ENCODE data around the gene PCNA.

The PCNA gene

GRCh38 chr20:5119435-5120184, at the start of gene PCNA:
PCNA (minus strand) TSS chr20:5119958; CDS start chr20:5119798, 160 bp downstream.
- DNase-seq (ENCODE audit: low read depth in 2 of 2, low spot score in 1 of 2): peak; percentile 82 to 93

DNA sequence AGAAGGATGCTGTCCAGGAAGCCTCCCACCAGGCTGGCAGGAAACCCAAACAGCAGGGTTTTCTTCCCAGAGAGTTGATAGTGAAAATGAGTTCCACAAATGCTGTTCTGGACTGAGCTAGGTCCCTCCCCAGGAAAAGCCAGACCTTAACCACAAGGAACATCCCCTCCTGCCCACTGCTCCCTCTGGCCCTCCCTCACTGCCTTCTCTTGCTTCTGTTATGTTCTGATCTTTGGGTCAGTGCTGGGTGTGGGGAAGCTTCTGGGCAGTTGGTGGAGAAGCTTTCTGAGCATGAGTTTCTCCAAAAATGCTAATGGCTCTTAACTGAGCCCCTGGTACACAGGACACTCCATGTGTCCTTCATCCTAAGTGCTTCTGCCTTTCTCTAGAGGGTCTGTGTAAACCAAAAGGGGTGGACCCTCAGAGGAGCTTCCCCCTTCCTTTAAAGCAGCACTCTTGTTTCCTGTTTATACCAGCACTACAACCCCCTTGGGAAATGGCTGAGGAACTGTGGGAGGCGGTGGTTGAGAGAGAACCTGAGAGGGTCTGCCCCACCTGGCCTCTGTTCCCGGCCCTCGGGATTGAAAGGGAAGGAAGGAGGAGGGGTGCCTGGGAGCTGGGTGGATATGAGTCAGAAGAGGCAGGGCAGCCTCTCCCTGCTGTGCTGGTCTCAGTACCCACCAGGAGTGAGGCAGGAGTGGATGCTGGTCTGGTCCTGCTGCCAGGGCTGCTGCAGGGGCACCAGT, 49.1 kb upstream of the PCNA start:
- DNase-seq (ENCODE audit: low read depth in 2 of 2, low spot score in 1 of 2): no peak

DNA sequence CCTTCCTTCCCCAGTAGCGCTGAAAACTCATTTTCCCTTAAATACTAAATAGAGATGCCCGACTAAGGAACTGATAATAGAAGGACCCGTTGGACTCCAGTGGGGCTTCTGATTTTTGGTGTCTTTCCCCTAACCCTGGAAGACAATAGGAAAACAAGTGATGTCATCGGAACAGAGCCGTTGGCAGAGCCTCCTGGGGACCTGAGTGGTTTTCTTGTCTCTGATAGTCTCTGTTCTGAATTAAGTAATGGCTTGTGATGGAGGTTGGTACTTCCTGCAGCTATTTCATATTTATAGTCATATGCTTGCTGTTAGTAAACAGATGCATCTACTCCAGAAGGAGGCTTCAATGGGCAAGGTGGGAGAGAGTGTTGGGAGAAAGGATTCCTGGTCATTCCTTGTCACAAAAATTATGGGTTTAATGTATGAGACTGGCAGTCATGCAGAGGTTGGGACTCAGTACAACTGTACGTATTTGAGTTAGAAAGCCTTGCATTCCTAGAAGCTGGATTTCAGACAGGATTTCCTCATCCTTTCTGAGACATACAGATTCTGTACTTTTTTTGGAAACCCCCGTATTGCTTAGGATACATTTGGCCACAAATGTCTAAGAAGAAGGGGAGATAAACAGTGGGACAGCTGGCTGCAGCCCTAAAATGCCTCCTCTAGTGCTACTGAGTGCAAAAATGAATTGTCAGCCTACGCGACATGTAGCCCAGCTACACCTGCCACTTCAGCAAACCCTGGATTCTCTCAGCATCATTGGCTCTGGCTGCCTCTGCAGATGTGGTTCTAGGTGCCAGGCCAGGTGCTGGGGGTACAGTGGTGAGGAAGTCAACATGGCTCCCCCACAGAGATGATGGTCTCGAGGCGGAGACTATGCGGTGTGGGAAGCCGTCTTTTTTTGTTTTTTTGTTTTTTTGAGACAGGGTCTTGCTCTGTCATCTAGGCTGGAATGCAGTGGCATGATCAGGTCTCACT, 45.2 kb upstream of the PCNA start:
- no peak for DNase-seq (ENCODE audit: low read depth in 2 of 2, low spot score in 1 of 2)

DNA sequence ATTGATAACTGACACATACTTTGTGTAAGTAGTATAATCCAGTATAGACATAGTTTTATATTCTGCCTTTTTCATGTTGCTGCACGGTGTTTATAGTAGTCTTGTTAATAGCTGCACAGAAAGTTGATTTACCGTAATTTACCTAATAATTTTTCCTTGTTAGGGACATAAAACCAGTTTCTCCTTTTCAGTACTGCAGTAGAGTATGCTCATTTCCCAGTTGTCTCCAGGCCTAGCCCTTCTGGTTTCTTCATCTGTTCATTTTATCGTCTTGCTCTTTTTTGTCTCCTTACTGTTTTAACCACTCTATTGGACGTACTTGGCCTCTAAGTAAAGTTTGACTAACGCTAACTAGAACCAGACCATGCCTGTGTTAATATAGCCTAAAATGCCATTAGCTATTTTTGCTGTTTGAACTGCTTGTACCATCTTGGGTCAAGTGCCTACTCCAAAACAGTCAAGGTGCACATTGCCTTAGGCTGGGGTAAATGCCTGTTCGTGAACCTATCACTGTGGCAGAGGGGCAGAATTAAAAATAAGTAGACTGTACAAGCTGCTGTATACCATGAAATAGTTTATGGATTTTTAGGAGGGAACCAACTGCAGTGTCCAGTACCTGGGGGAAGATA, 41.9 kb upstream of the PCNA start:
- DNase-seq (ENCODE audit: low read depth in 2 of 2, low spot score in 1 of 2): no peak

DNA sequence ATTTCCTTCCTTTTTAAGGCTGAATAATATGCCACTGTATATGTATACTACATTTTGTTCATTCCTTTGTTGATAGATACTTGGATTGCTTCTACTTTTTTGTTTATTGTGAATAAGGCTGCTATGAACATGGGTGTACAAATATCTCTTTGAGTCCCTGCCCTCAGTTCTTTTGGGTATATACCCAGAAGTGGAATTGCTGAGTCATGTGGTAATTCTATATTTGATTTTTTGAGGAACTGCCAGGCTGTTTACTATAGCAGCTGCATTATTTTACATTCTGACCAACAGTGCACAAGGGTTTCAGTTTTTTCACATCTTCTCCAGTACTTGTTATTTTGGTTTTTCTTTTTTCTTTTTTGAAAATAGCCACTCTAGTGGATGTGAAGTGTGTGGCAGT, 41.1 kb upstream of the PCNA start:
- no peak for DNase-seq (ENCODE audit: low read depth in 2 of 2, low spot score in 1 of 2)

DNA sequence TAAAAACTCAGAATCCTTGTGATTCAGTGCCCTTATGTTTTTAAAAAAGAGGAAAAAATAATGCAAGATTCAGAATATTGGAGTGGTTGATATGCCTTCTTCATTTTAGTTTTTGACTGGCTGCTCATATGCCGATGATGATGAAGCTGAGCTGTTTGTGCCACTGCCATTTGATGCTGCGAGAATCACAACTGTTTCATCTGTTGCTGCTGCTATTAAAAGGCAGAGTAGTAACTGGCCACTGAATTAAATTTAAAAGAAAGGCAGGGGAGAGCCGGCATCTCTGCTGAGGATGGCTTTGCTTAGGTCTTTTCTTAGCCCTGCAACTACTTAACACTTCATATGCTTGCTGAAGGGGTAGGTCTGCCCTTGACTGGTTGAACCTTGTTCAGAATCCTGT, 40.2 kb upstream of the PCNA start:
- DNase-seq (ENCODE audit: low read depth in 2 of 2, low spot score in 1 of 2): no peak

DNA sequence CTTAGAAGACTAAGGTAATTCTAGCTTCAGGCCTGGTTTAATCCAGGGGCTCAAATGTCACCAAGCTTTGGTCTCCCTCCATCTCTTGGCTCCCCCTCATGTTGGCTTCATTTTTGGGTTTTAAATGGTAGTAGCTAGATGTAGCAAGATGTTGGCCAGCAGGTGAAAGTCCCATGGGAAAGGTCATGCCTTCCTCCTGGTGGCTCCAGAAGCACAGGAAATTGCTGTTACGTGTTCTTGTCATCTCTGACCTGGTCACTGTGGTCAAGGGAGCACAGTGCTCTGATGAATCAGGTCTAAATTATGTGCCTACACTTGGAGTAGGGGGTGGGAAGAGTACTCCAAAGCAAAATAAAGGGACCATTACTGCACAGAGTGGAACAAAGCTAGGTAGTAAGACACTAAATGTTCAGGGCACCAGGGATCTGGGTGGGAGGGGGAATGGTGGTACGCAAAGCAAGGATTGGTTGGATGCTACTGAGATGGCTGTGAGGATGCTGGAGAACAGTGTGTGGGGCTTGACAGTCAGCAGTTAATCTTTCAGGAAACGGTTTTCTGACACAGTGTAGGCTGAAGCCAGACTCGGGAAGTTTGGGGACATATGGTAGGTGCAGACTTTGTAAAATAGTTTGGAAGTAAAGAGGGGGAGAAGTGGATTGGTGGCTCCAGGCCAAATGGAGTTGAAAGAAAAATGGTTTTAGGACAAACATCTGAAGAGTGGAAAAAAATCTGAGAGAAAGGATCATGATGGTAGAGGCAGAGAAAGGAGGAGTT, 37.1 kb upstream of the PCNA start:
- DNase-seq (ENCODE audit: low read depth in 2 of 2, low spot score in 1 of 2): no peak

DNA sequence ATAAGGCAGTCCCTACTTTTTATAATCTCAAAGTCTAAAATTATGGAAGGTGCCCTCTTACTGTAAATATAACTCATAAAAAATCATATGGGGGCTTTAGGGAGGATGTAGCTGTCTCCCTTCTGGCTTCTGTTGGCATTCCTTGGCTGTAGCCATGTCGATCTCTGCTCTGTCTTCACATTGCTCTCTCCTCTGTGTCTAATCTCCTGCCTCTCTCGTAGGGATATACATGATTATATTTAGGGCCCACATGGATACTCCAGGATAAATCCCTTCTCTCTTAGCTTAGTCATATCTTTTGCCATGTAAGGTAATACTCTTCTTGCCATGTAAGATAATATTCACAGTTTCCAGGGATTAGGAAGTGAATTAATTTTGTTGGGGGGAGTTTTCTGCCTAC, 35.6 kb upstream of the PCNA start:
- no peak for DNase-seq (ENCODE audit: low read depth in 2 of 2, low spot score in 1 of 2)

- no peak for DNase-seq (ENCODE audit: low read depth in 2 of 2, low spot score in 1 of 2)
Measured at GRCh38 chr20:5154543-5154925, 34.8 kb upstream of the PCNA start.

- no peak for DNase-seq (ENCODE audit: low read depth in 2 of 2, low spot score in 1 of 2)
Measured at GRCh38 chr20:5153612-5154542, 34.1 kb upstream of the PCNA start.

DNA sequence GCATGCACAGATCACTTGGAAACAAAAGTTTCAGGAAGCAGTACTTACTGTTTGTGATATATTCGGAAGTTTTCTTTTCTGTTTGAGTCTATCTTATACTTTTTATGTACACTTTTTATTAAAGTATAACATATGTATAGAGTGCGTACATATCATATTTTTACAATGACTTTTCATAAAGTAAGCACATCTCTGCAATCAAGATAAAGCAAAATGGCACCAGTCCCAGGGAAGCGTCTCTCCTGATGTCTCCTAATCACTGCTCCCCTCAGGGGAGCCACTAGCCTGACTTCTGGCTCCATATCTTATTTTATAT, 33.4 kb upstream of the PCNA start:
- DNase-seq (ENCODE audit: low read depth in 2 of 2, low spot score in 1 of 2): no peak

DNA sequence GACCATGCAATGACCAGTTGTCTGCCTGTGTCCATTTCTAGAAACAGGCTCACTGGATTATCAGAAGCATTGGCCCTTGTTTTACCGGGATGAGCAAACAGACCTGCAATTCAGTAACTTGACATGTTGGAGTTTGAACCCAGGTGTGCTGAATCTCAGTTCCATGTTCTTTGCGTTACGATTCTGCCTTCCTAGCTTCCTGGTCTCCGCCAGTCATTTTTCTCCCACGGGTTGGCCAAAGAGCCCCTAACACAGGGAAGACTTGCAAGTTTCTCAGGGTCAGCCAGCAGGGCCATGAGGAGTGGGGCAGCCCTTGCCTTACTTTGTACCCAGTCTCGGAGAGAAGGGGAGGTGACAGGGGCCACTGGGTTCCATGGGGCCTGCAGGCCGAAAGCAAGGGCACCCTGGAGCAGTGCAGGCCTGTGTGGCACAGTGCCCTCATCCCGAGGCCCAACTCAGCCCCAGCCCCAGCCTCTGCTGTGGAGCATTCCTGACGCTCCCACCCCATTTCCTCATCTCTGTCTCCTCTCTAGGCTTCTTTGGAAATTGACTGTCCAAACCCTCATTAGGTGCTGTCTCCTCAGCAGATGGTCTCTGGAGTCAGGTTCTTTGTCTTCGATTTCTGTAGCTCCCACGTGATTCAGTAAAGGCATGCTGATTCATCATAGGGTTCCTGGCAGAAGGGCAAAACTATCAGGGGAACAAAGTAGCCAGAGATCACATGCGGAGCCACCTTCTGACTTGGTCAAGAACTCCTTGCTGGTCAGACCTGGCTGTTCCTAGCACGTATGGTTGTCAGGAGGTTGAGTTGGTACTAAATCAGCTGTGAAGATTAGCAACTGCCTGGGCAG, 30.7 kb upstream of the PCNA start:
- DNase-seq (ENCODE audit: low read depth in 2 of 2, low spot score in 1 of 2): no peak

DNA sequence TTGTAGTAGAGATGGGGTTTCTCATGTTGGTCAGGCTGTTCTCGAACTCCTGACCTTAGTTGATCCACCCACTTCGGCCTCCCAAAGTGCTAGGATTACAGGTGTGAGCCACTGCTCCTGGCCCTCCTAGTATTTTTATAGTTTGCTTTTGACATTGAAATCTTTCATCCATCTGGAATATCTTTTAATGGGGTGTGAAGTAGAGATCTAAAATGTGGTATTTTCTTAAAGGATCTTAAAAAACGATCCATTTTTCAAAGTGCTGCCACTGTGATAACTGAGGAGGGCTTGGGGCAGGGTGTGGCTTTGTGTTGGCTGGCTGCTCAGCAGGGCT, 30.1 kb upstream of the PCNA start:
- no peak for DNase-seq (ENCODE audit: low read depth in 2 of 2, low spot score in 1 of 2)

GRCh38 chr20:5148581-5148980, 28.8 kb upstream of the PCNA start:
- DNase-seq (ENCODE audit: low read depth in 2 of 2, low spot score in 1 of 2): no peak

DNA sequence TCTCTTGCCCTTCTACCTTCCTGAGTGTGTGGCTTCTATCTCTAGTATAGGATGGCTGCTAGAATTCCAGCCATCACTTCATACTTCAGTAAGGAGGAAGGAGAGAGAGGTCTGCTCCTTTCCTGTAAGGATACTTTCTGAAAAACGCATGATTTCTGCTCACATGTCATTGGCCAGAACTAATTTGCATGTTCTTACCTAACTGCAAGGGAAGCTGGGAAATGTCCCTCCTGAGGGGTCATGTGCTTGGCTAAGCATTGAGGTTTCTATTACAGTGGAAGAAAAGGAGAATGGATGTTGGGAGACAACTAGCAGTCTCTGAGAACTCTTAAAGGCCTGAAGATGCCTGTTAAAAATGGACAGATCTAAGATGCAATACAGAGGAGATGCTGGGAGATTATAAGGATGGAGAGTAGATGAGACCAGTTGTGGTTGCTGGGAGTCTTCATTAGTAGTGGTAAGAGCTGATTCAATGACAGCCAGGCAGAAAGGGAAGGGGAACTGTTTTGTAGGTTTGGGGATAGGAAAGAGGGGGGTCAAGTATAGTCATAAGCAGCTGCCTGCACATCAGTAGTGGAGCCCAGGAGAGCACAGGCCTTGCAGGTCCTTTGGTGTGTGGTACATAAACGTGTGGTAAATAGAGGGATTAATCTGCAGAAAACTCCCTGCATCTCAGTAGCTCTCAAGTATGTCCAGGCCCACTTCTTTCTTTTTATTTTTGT, 27.3 kb upstream of the PCNA start:
- no peak for DNase-seq (ENCODE audit: low read depth in 2 of 2, low spot score in 1 of 2)

GRCh38 chr20:5146099-5146668, 26.4 kb upstream of the PCNA start:
- no peak for DNase-seq (ENCODE audit: low read depth in 2 of 2, low spot score in 1 of 2)

- no peak for DNase-seq (ENCODE audit: low read depth in 2 of 2, low spot score in 1 of 2)
Measured at GRCh38 chr20:5145365-5146098, 25.8 kb upstream of the PCNA start.
